PC-9 (cell line): ENCODE results near the gene PCK2. TPM values are rescaled to one million over a fixed set of nuclear protein-coding genes. Genes with fewer than 3 reads are reported as not detected.

Source experiments
- BruUV-seq: library from RNA; stranded (reverse); fragments of 400-500 nt; replicated peaks from 2 replicates; lab custom pipeline; 2021; lab: Mats Ljungman, UMichigan
- CTCF ChIA-PET: fragments of 300-600 bp; sonication (Branson Sonifier 250); formaldehyde crosslinking; loops from one replicate; lab custom pipeline; 2022; ENCODE audit warnings: antibody characterized with exemption; lab: Charles Lee
- POLR2A ChIA-PET: fragments of 300-600 bp; sonication (Branson Sonifier 250); formaldehyde crosslinking; loops from one replicate; lab custom pipeline; 2022; ENCODE audit warnings: antibody characterized with exemption; ENCODE audit not compliant: unreplicated experiment; lab: Charles Lee
- DNase-seq, 2 experiments: peaks; one replicate each; pipeline versions ENCODE4 v3.0.0 to v3.0.0-alpha.2; 2015 to 2022; ENCODE audit warnings: mixed read lengths in 1 of 2
- H2AFZ ChIP-seq: fragments of 200-600 bp; sonication (generic); 2 replicates; pipeline ENCODE4 v1.8.1; 2017; ENCODE audit warnings: antibody characterized with exemption
- H3F3A ChIP-seq: fragments of 200-600 bp; sonication (generic); 2 replicates; pipeline ENCODE4 v1.8.1; 2017; ENCODE audit warnings: antibody characterized with exemption, mild to moderate bottlenecking, low read depth; ENCODE audit not compliant: insufficient read depth
- H3K27ac ChIP-seq: fragments of 200-600 bp; sonication (generic); 2 replicates; pipeline ENCODE4 v1.6.1; 2016; ENCODE audit warnings: mixed run types
- H3K27me3 ChIP-seq: fragments of 200-600 bp; sonication (generic); 2 replicates; pipeline ENCODE4 v1.6.1; 2016; ENCODE audit warnings: low read depth, mixed run types; ENCODE audit not compliant: insufficient read depth
- H3K36me3 ChIP-seq: fragments of 200-600 bp; sonication (generic); 2 replicates; pipeline ENCODE4 v1.6.1; 2016; ENCODE audit warnings: low read depth, mixed run types
- H3K4me1 ChIP-seq: fragments of 200-600 bp; sonication (generic); replicated peaks from 2 replicates; pipeline ENCODE4 v1.6.1; 2016; ENCODE audit warnings: mixed run types; ENCODE audit not compliant: insufficient read depth
- H3K4me2 ChIP-seq: fragments of 200-600 bp; sonication (generic); 2 replicates; pipeline ENCODE4 v1.6.1; 2017; ENCODE audit warnings: mixed run types
- H3K4me3 ChIP-seq: fragments of 200-600 bp; sonication (generic); 2 replicates; pipeline ENCODE4 v1.6.1; 2016; ENCODE audit warnings: mixed run types
- H3K79me2 ChIP-seq: fragments of 200-600 bp; sonication (generic); 2 replicates; pipeline ENCODE4 v1.6.1; 2017; ENCODE audit warnings: low read depth, mixed run types
- H3K9me2 ChIP-seq: fragments of 200-600 bp; sonication (generic); 2 replicates; pipeline ENCODE4 v1.8.1; 2017; ENCODE audit warnings: mild to moderate bottlenecking; ENCODE audit not compliant: insufficient read depth
- H3K9me3 ChIP-seq: fragments of 200-600 bp; sonication (generic); 2 replicates; pipeline ENCODE4 v1.8.1; 2016; ENCODE audit warnings: low read depth; ENCODE audit not compliant: insufficient read depth
- H4K20me1 ChIP-seq: fragments of 200-600 bp; sonication (generic); 2 replicates; pipeline ENCODE4 v1.8.1; 2017; ENCODE audit not compliant: insufficient read depth
- CTCF ChIP-seq: fragments of 200-600 bp; sonication (generic); conservative IDR thresholded peaks from 2 replicates; pipeline ENCODE4 v1.6.1; 2017; ENCODE audit warnings: mixed run types, antibody characterized with exemption, mild to moderate bottlenecking, moderate library complexity
- EZH2 ChIP-seq: fragments of 200-600 bp; sonication (generic); IDR thresholded peaks from 2 replicates; pipeline ENCODE4 v1.8.0; 2017; ENCODE audit warnings: antibody characterized with exemption, low read depth
- intact Hi-C: fragments of 100-400 bp; cut with micrococcal nuclease; formaldehyde crosslinking; loops from one replicate; pipeline ENCODE4 v1.10.0; 2022; ENCODE audit not compliant: unreplicated experiment
- total RNA-seq: library from RNA; stranded (reverse); gene quantifications from 2 replicates; pipeline ENCODE4 v1.2.3, GENCODE V29; 2021

Gene PCK2
- total RNA-seq, 1 experiment from 2014 or later = 77.4 TPM

GRCh38 chr14:24131549-24131966 is 37.4 kb downstream of the PCK2 start:
- H3K4me3 ChIP-seq = no peak overlapping the region
- H3K27ac ChIP-seq = no peak overlapping the region
- TF ChIP-seq CTCF (no peak), EZH2 (no peak)
- 0 out of 2 replicates have a peak, but pooled peaks cover under 1% of the 10 kb centered on the region for H3K79me2 ChIP-seq
- no peaks in the 10 kb centered on the region for H3K9me2 ChIP-seq
- CTCF ChIA-PET = no interaction called here
- DNase-seq = no peak
- no peaks in the 10 kb centered on the region for H3K27me3 ChIP-seq
- H2AFZ ChIP-seq = no peak overlapping the region
- intact Hi-C loops = no loop called here
- no TSS peak for BruUV-seq
- no peak overlapping the region for H3K4me2 ChIP-seq
- POLR2A ChIA-PET = interaction anchor here (0.9 kb wide), 1 partner anchor 82 kb away, joined by 6 read pairs; no protein-coding TSS in a partner anchor
- peaks cover 7% of the 10 kb centered on the region; the same call in 1 of the 2 replicates for H3F3A ChIP-seq
- no peaks in the 10 kb centered on the region for H4K20me1 ChIP-seq
- H3K36me3 ChIP-seq = no peaks in the 10 kb centered on the region
- H3K4me1 ChIP-seq = peaks cover 6% of the 10 kb centered on the region; the same call in 1 of the 2 replicates
- no peaks in the 10 kb centered on the region for H3K9me3 ChIP-seq

GRCh38 chr14:24132061-24132685 is 38.1 kb downstream of the PCK2 start:
- H3K79me2 ChIP-seq = 0 out of 2 replicates have a peak, but pooled peaks cover 7% of the 10 kb centered on the region
- H3F3A ChIP-seq = peaks cover 7% of the 10 kb centered on the region; the same call in 1 of the 2 replicates
- no TSS peak for BruUV-seq
- TF ChIP-seq EZH2 (no peak), CTCF (no peak)
- H3K4me3 ChIP-seq = no peak overlapping the region
- no peaks in the 10 kb centered on the region for H3K36me3 ChIP-seq
- H3K27ac ChIP-seq = no peak overlapping the region
- no peaks in the 10 kb centered on the region for H3K9me3 ChIP-seq
- H3K4me2 ChIP-seq = no peak overlapping the region
- H4K20me1 ChIP-seq = no peaks in the 10 kb centered on the region
- peaks cover 10% of the 10 kb centered on the region; the same call in 1 of the 2 replicates for H3K4me1 ChIP-seq
- intact Hi-C loops = no loop called here
- POLR2A ChIA-PET = interaction anchor here (0.5 to 0.9 kb wide), 2 partner anchors 17 to 83 kb away, joined by 6 to 8 read pairs; partner anchors contain the start of gene NRL
- H3K9me2 ChIP-seq = no peaks in the 10 kb centered on the region
- no peak overlapping the region for H2AFZ ChIP-seq
- no peak for DNase-seq
- no peaks in the 10 kb centered on the region for H3K27me3 ChIP-seq
- CTCF ChIA-PET = no interaction called here

GRCh38 chr14:24132976-24133375 is 38.9 kb downstream of the PCK2 start:
- H2AFZ ChIP-seq = no peak overlapping the region
- no peaks in the 10 kb centered on the region for H3K36me3 ChIP-seq
- no peaks in the 10 kb centered on the region for H3K9me2 ChIP-seq
- peaks cover 11% of the 10 kb centered on the region; the same call in 1 of the 2 replicates for H3K4me1 ChIP-seq
- TF ChIP-seq EZH2 = no peak
- TF ChIP-seq CTCF = no peak
- DNase-seq = no peak
- H3K27ac ChIP-seq = no peak overlapping the region
- intact Hi-C loops = no loop called here
- H3K79me2 ChIP-seq = 0 out of 2 replicates have a peak, but pooled peaks cover 7% of the 10 kb centered on the region
- H3K27me3 ChIP-seq = no peaks in the 10 kb centered on the region
- H3K4me3 ChIP-seq = no peak overlapping the region
- H3K9me3 ChIP-seq = no peaks in the 10 kb centered on the region
- no TSS peak for BruUV-seq
- H3F3A ChIP-seq = peaks cover 7% of the 10 kb centered on the region; the same call in 1 of the 2 replicates
- no peaks in the 10 kb centered on the region for H4K20me1 ChIP-seq
- no peak overlapping the region for H3K4me2 ChIP-seq
- ChIA-PET POLR2A (no interaction called here), CTCF (no interaction called here)
